Naive thymus-derived CD8-positive, alpha-beta T cell (primary cell): ENCODE results near the gene LTBP1. TPM values are rescaled to one million over a fixed set of nuclear protein-coding genes. Genes with fewer than 3 reads are reported as not detected.

ENCODE experiments used
- ATAC-seq, 2 donors: fragments of 150-1000 bp; cut with Tn5 transposase in 1 of 2; sonication (Bioruptor Pico), chemical (Tn5 transposase) in 1 of 2; 1 replicate in 1 of 2; 2 replicates in 1 of 2; pipeline ENCODE4 v1.10.0; 2021; ENCODE audit warnings: mild to moderate bottlenecking in 2 of 2, moderate library complexity in 2 of 2
- POLR2A ChIA-PET: fragments of 350-600 bp; sonication (Branson Sonifier 250); formaldehyde crosslinking; loops from one replicate; lab custom pipeline; 2021; ENCODE audit warnings: antibody characterized with exemption; lab: Charles Lee
- DNase-seq, 10 donors: peaks; one replicate each; pipeline versions ENCODE4 v3.0.0 to v3.0.0-alpha.2; 2020 to 2022
- H3K27ac Mint-ChIP-seq, 10 donors: one replicate each; pipeline ENCODE4 v1.8.0; 2020 to 2022; ENCODE audit warnings: mild to moderate bottlenecking in 10 of 10, mixed read lengths in 10 of 10, moderate library complexity in 4 of 10, inconsistent platforms in 1 of 10
- H3K27me3 Mint-ChIP-seq, 5 donors: one replicate each; pipeline ENCODE4 v1.8.0; 2021 to 2022; ENCODE audit warnings: mixed read lengths in 5 of 5
- H3K36me3 Mint-ChIP-seq, 3 donors: one replicate each; pipeline ENCODE4 v1.8.0; 2020 to 2022; ENCODE audit warnings: mixed read lengths in 3 of 3, mild to moderate bottlenecking in 2 of 3, inconsistent platforms in 1 of 3
- H3K4me1 Mint-ChIP-seq, 4 donors: one replicate each; pipeline ENCODE4 v1.8.0; 2021 to 2022; ENCODE audit warnings: mixed read lengths in 4 of 4
- H3K4me3 Mint-ChIP-seq, 10 donors: one replicate each; pipeline ENCODE4 v1.8.0; 2020 to 2022; ENCODE audit warnings: mild to moderate bottlenecking in 10 of 10, mixed read lengths in 10 of 10, moderate library complexity in 6 of 10, inconsistent platforms in 1 of 10
- H3K9me3 Mint-ChIP-seq, 9 donors: one replicate each; pipeline ENCODE4 v1.8.0; 2020 to 2022; ENCODE audit warnings: mixed read lengths in 9 of 9, mild to moderate bottlenecking in 3 of 9, inconsistent platforms in 1 of 9, moderate library complexity in 1 of 9
- polyA plus RNA-seq, 3 donors: library from polyadenylated mRNA; unstranded; fragments of 300-500 nt; fragmentation: Illumina TruSeq; gene quantifications; one replicate each; pipeline ENCODE4 v1.2.3, GENCODE V29; 2021
- total RNA-seq, 8 experiments: library from RNA in 2 of 8; stranded (reverse) in 2 of 8; gene quantifications; one replicate each; pipeline ENCODE4 v1.2.3 and lab custom pipeline; 2021 to 2026

The LTBP1 gene
- total and polyA plus RNA-seq, 5 experiments from 2014 or later = 0.02 TPM; not detected in 4

DNA sequence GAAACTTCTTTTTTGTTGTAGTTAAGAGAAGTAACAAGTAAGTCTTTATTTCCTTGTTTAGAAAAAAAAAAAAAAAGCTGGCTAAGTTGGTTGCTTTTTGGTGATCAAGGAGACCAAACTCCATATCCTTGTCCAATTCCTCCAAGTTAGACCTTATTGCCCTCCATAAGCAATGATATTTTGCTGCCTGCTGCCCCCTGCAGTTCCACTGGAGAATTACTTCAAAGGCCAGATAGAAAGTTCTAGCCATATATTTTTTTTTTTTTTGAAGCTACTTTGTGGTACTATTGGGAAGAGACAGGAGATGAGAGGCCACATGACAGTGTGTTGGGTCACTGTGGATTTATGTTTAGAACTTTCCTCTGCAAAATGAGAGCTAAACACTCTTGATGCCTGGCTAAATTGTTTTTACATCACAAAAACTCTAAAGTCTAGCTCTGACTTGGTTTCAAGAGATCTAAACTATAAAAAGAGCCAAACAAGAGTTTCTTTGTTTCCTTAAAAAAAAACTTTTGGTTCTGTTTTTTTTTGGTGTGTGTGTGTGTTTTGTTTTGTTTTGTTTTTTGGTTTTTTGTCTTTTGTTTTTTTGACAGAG lies 449.0 kb downstream of the LTBP1 start:
- Mint-ChIP-seq H3K27ac (no peak overlapping the region), H3K9me3 (no peaks in the 10 kb centered on the region), H3K4me1 (no peaks in the 10 kb centered on the region), H3K36me3 (no peaks in the 10 kb centered on the region), H3K4me3 (no peak overlapping the region), H3K27me3 (peaks cover 0 to 1% (median 0%) of the 10 kb centered on the region in 5 donors)
- POLR2A ChIA-PET = no interaction called here
- peak in 3 of 10 donors; percentile 6 to 12 (median 9) for DNase-seq
- ATAC-seq = no peak

GRCh38 chr2:33404321-33404720 lies 457.6 kb downstream of the LTBP1 start:
- H3K9me3 Mint-ChIP-seq = peaks cover 0 to 13% (median 9%) of the 10 kb centered on the region in 9 donors
- no peak for DNase-seq

DNA sequence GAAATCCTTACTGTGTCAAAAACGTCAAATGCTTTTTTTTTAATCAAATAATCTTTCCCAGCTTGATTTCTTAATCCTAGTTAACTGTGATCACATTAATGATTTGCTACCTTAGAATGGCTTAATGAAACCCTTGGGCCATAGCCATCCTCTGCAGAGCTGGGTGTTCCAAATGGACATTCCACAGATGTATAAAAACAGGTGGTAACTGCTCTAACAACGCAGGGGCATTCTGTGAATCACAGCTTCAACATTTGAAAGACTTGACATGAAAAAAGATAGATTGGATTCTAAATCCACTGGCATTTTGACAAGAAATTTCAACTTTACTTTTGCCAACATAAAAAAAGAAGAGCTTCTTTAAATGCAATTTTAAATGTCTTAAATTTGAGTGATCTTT lies 459.9 kb downstream of the LTBP1 start:
- peaks cover 0 to 13% (median 9%) of the 10 kb centered on the region in 9 donors for H3K9me3 Mint-ChIP-seq

More at GRCh38 chr2:33404321-33404720, 457.6 kb downstream of the LTBP1 start:
- POLR2A ChIA-PET = no interaction called here
- Mint-ChIP-seq H3K27ac (no peak overlapping the region), H3K27me3 (peaks cover 0 to 2% (median 0%) of the 10 kb centered on the region in 5 donors), H3K4me1 (no peaks in the 10 kb centered on the region), H3K36me3 (no peaks in the 10 kb centered on the region), H3K4me3 (no peak overlapping the region)
- no peak for ATAC-seq

DNA sequence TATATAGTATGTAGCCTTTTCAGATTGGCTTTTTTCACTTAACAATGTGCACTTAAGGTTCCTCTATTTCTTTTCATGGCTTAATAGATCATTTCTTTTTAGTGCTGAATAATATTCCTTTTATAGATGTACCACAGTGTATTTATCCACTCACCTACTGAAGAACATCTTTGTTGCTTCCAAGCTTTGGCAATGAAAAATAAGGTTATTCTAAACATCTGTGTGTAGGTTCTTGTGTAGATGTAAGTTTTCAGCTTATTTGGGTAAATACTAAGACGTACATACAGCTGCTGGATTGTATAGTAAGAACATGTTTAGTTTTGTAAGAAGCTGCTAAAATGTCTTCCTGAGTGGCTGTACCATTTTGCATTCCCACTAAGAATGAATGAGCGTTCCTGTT lies 461.4 kb downstream of the LTBP1 start:
- no peaks in the 10 kb centered on the region for H3K4me1 Mint-ChIP-seq
- H3K36me3 Mint-ChIP-seq = no peaks in the 10 kb centered on the region
- DNase-seq (no peak), ATAC-seq (no peak)
- H3K27me3 Mint-ChIP-seq = peaks cover 0 to 6% (median 0%) of the 10 kb centered on the region in 5 donors
- H3K27ac Mint-ChIP-seq = no peak overlapping the region
- POLR2A ChIA-PET = no interaction called here
- no peak overlapping the region for H3K4me3 Mint-ChIP-seq
- H3K9me3 Mint-ChIP-seq = peaks cover 0 to 13% (median 9%) of the 10 kb centered on the region in 9 donors

More for the DNA sequence above, 459.9 kb downstream of the LTBP1 start:
- POLR2A ChIA-PET = no interaction called here
- ATAC-seq = no peak
- H3K27me3 Mint-ChIP-seq = peaks cover 0 to 4% (median 0%) of the 10 kb centered on the region in 5 donors
- H3K4me1 Mint-ChIP-seq = no peaks in the 10 kb centered on the region
- no peak for DNase-seq
- H3K27ac Mint-ChIP-seq = peak overlapping the region in 1 of 10 donors; percentile 35
- H3K4me3 Mint-ChIP-seq = no peak overlapping the region
- H3K36me3 Mint-ChIP-seq = no peaks in the 10 kb centered on the region

GRCh38 chr2:33409417-33409955 lies 462.7 kb downstream of the LTBP1 start:
- Mint-ChIP-seq H3K9me3 (peaks cover 0 to 13% (median 9%) of the 10 kb centered on the region in 9 donors), H3K4me1 (no peaks in the 10 kb centered on the region), H3K27ac (no peak overlapping the region), H3K27me3 (peaks cover 0 to 7% (median 2%) of the 10 kb centered on the region in 5 donors), H3K36me3 (no peaks in the 10 kb centered on the region), H3K4me3 (no peak overlapping the region)
- ATAC-seq = no peak
- POLR2A ChIA-PET = no interaction called here
- no peak for DNase-seq

DNA sequence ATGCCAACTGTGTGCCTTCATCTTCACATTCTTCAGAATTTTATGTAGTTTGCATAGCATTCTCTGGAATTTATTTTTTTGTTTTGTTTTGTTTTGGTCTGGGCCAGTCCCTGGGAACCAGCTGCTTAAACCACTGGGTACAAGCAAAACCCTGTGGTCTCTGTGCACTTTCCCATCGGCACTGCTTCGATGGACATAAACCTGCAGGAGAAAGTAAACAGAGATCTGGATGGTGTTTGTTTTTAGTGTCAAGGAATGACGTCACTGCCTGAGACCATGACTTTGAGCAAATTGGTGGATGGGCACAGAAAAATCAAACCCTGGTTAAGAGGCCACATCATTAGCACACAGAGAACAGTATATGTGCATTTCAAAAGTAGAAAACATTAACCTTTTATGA lies 465.0 kb downstream of the LTBP1 start:
- no peak for ATAC-seq

GRCh38 chr2:33412920-33413319 lies 466.2 kb downstream of the LTBP1 start:
- DNase-seq = no peak
- no peaks in the 10 kb centered on the region for H3K36me3 Mint-ChIP-seq

More for the DNA sequence above, 465.0 kb downstream of the LTBP1 start:
- DNase-seq = no peak
- POLR2A ChIA-PET = no interaction called here
- Mint-ChIP-seq H3K27me3 (peaks cover 0 to 7% (median 5%) of the 10 kb centered on the region in 5 donors), H3K36me3 (no peaks in the 10 kb centered on the region), H3K9me3 (peaks cover 0 to 13% (median 9%) of the 10 kb centered on the region in 9 donors), H3K4me1 (no peaks in the 10 kb centered on the region), H3K4me3 (no peak overlapping the region), H3K27ac (no peak overlapping the region)

DNA sequence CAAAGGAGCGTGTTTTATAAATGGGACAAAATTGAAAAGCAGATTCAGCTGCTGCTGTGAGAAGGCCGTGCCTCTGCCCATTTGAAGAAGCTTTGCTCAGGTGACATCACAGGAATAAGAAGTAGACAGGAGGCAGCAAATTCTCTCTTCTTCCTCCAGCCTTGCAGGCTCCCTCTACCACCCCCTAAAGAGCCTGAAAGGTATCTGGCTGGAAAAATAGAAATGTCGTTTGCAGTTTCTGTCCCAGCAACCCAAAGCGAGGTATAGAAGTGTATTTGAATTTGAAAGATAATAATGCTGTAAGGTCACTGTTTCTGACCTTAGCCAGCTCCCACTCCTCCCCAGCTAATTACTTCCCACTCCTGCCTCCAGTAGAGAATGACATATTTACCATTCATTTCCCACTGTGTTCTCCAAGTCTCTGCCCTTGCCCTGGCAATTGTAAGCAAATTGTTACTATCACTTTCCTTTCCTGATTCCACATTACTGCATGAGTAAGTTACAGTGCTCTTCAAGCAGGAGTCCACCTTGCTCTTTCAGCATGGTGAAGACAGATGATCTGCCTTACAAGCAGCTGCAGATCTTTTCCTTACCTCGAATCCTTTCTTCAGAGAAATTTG lies 472.9 kb downstream of the LTBP1 start:
- POLR2A ChIA-PET = no interaction called here
- no peak for ATAC-seq
- Mint-ChIP-seq H3K9me3 (no peaks in the 10 kb centered on the region), H3K36me3 (no peaks in the 10 kb centered on the region), H3K27me3 (peaks cover 0 to 3% (median 2%) of the 10 kb centered on the region in 5 donors), H3K4me3 (no peak overlapping the region), H3K4me1 (no peaks in the 10 kb centered on the region), H3K27ac (no peak overlapping the region)
- DNase-seq = no peak

More at GRCh38 chr2:33412920-33413319, 466.2 kb downstream of the LTBP1 start:
- H3K4me1 Mint-ChIP-seq = no peaks in the 10 kb centered on the region
- H3K27me3 Mint-ChIP-seq = peaks cover 0 to 7% (median 5%) of the 10 kb centered on the region in 5 donors
- no peak overlapping the region for H3K27ac Mint-ChIP-seq
- no peak for ATAC-seq
- POLR2A ChIA-PET = no interaction called here
- peaks cover 0 to 11% (median 7%) of the 10 kb centered on the region in 9 donors for H3K9me3 Mint-ChIP-seq
- H3K4me3 Mint-ChIP-seq = no peak overlapping the region

DNA sequence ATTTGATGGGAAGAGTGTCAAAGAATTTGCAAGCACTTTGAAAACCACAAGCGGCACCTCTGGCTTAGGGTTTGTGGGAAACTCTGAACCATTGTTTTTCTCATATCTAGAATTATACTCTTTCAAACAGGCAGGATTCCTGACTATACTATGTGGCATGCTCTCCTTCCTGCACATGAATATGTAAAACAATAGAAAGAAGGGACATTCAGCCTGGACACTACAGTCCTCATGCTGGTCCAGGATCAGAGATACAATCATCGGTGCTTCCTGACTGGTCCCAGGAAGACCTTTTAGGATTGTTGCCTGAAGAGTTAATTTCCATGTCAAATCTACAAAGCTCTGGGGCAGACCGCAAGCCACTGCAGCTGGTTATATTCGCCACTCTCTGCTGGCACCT lies 474.0 kb downstream of the LTBP1 start:
- no peaks in the 10 kb centered on the region for H3K4me1 Mint-ChIP-seq
- H3K4me3 Mint-ChIP-seq = no peak overlapping the region
- DNase-seq (no peak), ATAC-seq (no peak)
- H3K27ac Mint-ChIP-seq = no peak overlapping the region
- H3K36me3 Mint-ChIP-seq = no peaks in the 10 kb centered on the region
- H3K9me3 Mint-ChIP-seq = no peaks in the 10 kb centered on the region
- peaks cover 0 to 3% (median 2%) of the 10 kb centered on the region in 5 donors for H3K27me3 Mint-ChIP-seq
- POLR2A ChIA-PET = no interaction called here

GRCh38 chr2:33421820-33422219 lies 475.1 kb downstream of the LTBP1 start:
- H3K27me3 Mint-ChIP-seq = peaks cover 0 to 3% (median 2%) of the 10 kb centered on the region in 5 donors
- ATAC-seq (no peak), DNase-seq (no peak)
- H3K36me3 Mint-ChIP-seq = no peaks in the 10 kb centered on the region
- H3K4me1 Mint-ChIP-seq = no peaks in the 10 kb centered on the region
- H3K9me3 Mint-ChIP-seq = no peaks in the 10 kb centered on the region
- POLR2A ChIA-PET = no interaction called here
- no peak overlapping the region for H3K27ac Mint-ChIP-seq
- H3K4me3 Mint-ChIP-seq = no peak overlapping the region

GRCh38 chr2:33425161-33425560 lies 478.4 kb downstream of the LTBP1 start:
- no peaks in the 10 kb centered on the region for H3K36me3 Mint-ChIP-seq
- no peak for ATAC-seq
- no peaks in the 10 kb centered on the region for H3K4me1 Mint-ChIP-seq
- no peaks in the 10 kb centered on the region for H3K9me3 Mint-ChIP-seq
- H3K27ac Mint-ChIP-seq = no peak overlapping the region
- peaks cover 0 to 5% (median 2%) of the 10 kb centered on the region in 5 donors for H3K27me3 Mint-ChIP-seq
- DNase-seq = no peak
- no peak overlapping the region for H3K4me3 Mint-ChIP-seq
- POLR2A ChIA-PET = no interaction called here

GRCh38 chr2:33425586-33426031 lies 478.9 kb downstream of the LTBP1 start:
- Mint-ChIP-seq H3K4me3 (no peak overlapping the region), H3K9me3 (no peaks in the 10 kb centered on the region), H3K27me3 (peaks cover 0 to 5% (median 2%) of the 10 kb centered on the region in 5 donors), H3K4me1 (no peaks in the 10 kb centered on the region), H3K36me3 (no peaks in the 10 kb centered on the region), H3K27ac (no peak overlapping the region)
- DNase-seq = no peak
- POLR2A ChIA-PET = no interaction called here
- no peak for ATAC-seq

- POLR2A ChIA-PET = no interaction called here
These were observed 480.0 kb downstream of the LTBP1 start for GRCh38 chr2:33426666-33427231.

More at GRCh38 chr2:33426666-33427231, 480.0 kb downstream of the LTBP1 start:
- H3K9me3 Mint-ChIP-seq = no peaks in the 10 kb centered on the region
- H3K4me3 Mint-ChIP-seq = no peak overlapping the region
- no peak overlapping the region for H3K27ac Mint-ChIP-seq
- peaks cover 0 to 8% (median 2%) of the 10 kb centered on the region in 5 donors for H3K27me3 Mint-ChIP-seq
- DNase-seq (no peak), ATAC-seq (no peak)
- H3K36me3 Mint-ChIP-seq = no peaks in the 10 kb centered on the region
- H3K4me1 Mint-ChIP-seq = no peaks in the 10 kb centered on the region
